IMR-90 (cell line): ENCODE results near the gene MAP7. TPM values are rescaled to one million over a fixed set of nuclear protein-coding genes. Genes with fewer than 3 reads are reported as not detected.

ENCODE experiments used
- ATAC-seq: fragments of 200-7000 bp; cut with Tn5 transposase; 2 replicates; pipeline ENCODE4 v1.9.1; 2020; ENCODE audit warnings: low read depth, mild to moderate bottlenecking, moderate library complexity
- BruUV-seq: library from RNA; stranded (reverse); fragments of 400-500 nt; replicated peaks from 2 replicates; lab custom pipeline; 2021; lab: Mats Ljungman, UMichigan
- CTCF ChIA-PET: fragments of 300-600 bp; formaldehyde crosslinking; extraction: SDS; loops from one replicate; lab custom pipeline; 2021; ENCODE audit warnings: antibody characterized with exemption; lab: Yijun Ruan, JAX
- POLR2A ChIA-PET: fragments of 300-600 bp; sonication (Branson Sonifier 250); formaldehyde crosslinking; loops from one replicate; lab custom pipeline; 2022; ENCODE audit warnings: antibody characterized with exemption; ENCODE audit not compliant: unreplicated experiment; lab: Charles Lee
- DNase-seq: peaks from one replicate; pipeline ENCODE4 v3.0.0; 2013
- H2AFZ ChIP-seq: replicated peaks from 2 replicates; pipeline ENCODE3; 2013; ENCODE audit warnings: low read length, mild to moderate bottlenecking; ENCODE audit not compliant: poor library complexity
- H2AK5ac ChIP-seq: 2 replicates; pipeline ENCODE4 v1.6.1; 2013; ENCODE audit warnings: low read depth, low read length, inconsistent platforms
- H2AK9ac ChIP-seq: replicated peaks from 2 replicates; pipeline ENCODE3; 2013; ENCODE audit warnings: mild to moderate bottlenecking, low read depth, low read length, moderate library complexity; ENCODE audit not compliant: poor library complexity
- H2BK120ac ChIP-seq: 2 replicates; pipeline ENCODE4 v1.6.1; 2013; ENCODE audit warnings: low read depth, low read length, inconsistent platforms
- H2BK15ac ChIP-seq: 3 replicates; pipeline ENCODE4 v1.6.1; 2013; ENCODE audit warnings: low read depth, low read length, inconsistent platforms
- H2BK20ac ChIP-seq: 2 replicates; pipeline ENCODE4 v1.6.1; 2013; ENCODE audit warnings: low read depth, mild to moderate bottlenecking, inconsistent platforms, low read length, moderate library complexity
- H2BK5ac ChIP-seq: 2 replicates; pipeline ENCODE4 v1.6.1; 2013; ENCODE audit warnings: mild to moderate bottlenecking, low read depth, low read length, inconsistent platforms; ENCODE audit not compliant: poor library complexity, severe bottlenecking
- H3K14ac ChIP-seq: replicated peaks from 2 replicates; pipeline ENCODE4 v1.6.1; 2013; ENCODE audit warnings: low read depth, low read length, inconsistent platforms
- H3K18ac ChIP-seq: 2 replicates; pipeline ENCODE4 v1.6.1; 2013; ENCODE audit warnings: low read depth, low read length, control low read depth
- H3K23ac ChIP-seq: 2 replicates; pipeline ENCODE4 v1.6.1; 2013; ENCODE audit warnings: low read depth, low read length, inconsistent platforms
- H3K27ac ChIP-seq: 2 replicates; pipeline ENCODE4 v1.5.1; 2013; ENCODE audit warnings: mild to moderate bottlenecking, control low read depth, low read length; ENCODE audit not compliant: insufficient read depth
- H3K27me3 ChIP-seq: 2 replicates; pipeline ENCODE4 v1.6.1; 2013; ENCODE audit warnings: low read length; ENCODE audit not compliant: control insufficient read depth, insufficient read depth
- H3K36me3 ChIP-seq: 2 replicates; pipeline ENCODE4 v1.6.1; 2013; ENCODE audit warnings: low read length, mixed read lengths; ENCODE audit not compliant: control insufficient read depth, insufficient read depth
- H3K4ac ChIP-seq: 2 replicates; pipeline ENCODE4 v1.6.1; 2013; ENCODE audit warnings: low read depth, low read length, inconsistent platforms
- H3K4me1 ChIP-seq: 2 replicates; pipeline ENCODE4 v1.6.1; 2013; ENCODE audit warnings: low read length, mixed read lengths; ENCODE audit not compliant: control insufficient read depth, insufficient read depth
- H3K4me2 ChIP-seq: 2 replicates; pipeline ENCODE4 v1.6.1; 2013; ENCODE audit warnings: low read depth, mild to moderate bottlenecking, control low read depth, low read length, moderate library complexity
- H3K4me3 ChIP-seq: 2 replicates; pipeline ENCODE4 v1.5.1; 2013; ENCODE audit warnings: low read depth, mild to moderate bottlenecking, control low read depth, low read length, moderate library complexity; ENCODE audit not compliant: insufficient read depth
- H3K56ac ChIP-seq: 2 replicates; pipeline ENCODE4 v1.6.1; 2013; ENCODE audit warnings: low read length, inconsistent platforms; ENCODE audit not compliant: insufficient read depth; ENCODE audit errors: extremely low read depth
- H3K79me1 ChIP-seq, 2 experiments: 2 replicates each; pipeline ENCODE4 v1.6.1; 2013; ENCODE audit warnings: low read length in 2 of 2, inconsistent platforms in 1 of 2, low read depth in 1 of 2
- H3K9ac ChIP-seq: 2 replicates; pipeline ENCODE4 v1.6.1; 2013; ENCODE audit warnings: low read depth, low read length, control low read depth
- H3K9me1 ChIP-seq: 2 replicates; pipeline ENCODE4 v1.6.1; 2013; ENCODE audit warnings: low read length, inconsistent platforms; ENCODE audit not compliant: insufficient read depth
- H3K9me3 ChIP-seq: 2 replicates; pipeline ENCODE4 v1.6.1; 2013; ENCODE audit warnings: low read length; ENCODE audit not compliant: control insufficient read depth, insufficient read depth
- H4K20me1 ChIP-seq: 2 replicates; pipeline ENCODE4 v1.6.1; 2013; ENCODE audit warnings: low read length, inconsistent platforms; ENCODE audit not compliant: insufficient read depth
- H4K5ac ChIP-seq: 2 replicates; pipeline ENCODE4 v1.6.1; 2013; ENCODE audit warnings: mild to moderate bottlenecking, low read depth, low read length, control low read depth
- H4K8ac ChIP-seq, 2 experiments: 2 replicates each; pipeline ENCODE4 v1.6.1; 2013; ENCODE audit warnings: low read depth in 2 of 2, low read length in 2 of 2, control low read depth in 1 of 2, inconsistent platforms in 1 of 2
- H4K91ac ChIP-seq: 2 replicates; pipeline ENCODE4 v1.6.1; 2013; ENCODE audit warnings: low read depth, low read length, inconsistent platforms; ENCODE audit not compliant: insufficient read depth
- BHLHE40 ChIP-seq: fragments of 150-350 bp; IDR thresholded peaks from 2 replicates; pipeline ENCODE4 v1.6.1; 2016; ENCODE audit warnings: mild to moderate bottlenecking, low read depth, low read length
- CEBPB ChIP-seq: IDR thresholded peaks from 2 replicates; pipeline ENCODE4 v1.6.1; 2012; ENCODE audit warnings: low read depth, low read length, improper control_type of control experiment
- ELK1 ChIP-seq: fragments of 150-350 bp; IDR thresholded peaks from 2 replicates; pipeline ENCODE4 v1.6.1; 2016; ENCODE audit warnings: low read depth, mild to moderate bottlenecking, low read length, moderate library complexity, borderline replicate concordance
- FOS ChIP-seq: fragments of 150-350 bp; IDR thresholded peaks from 2 replicates; pipeline ENCODE4 v1.6.1; 2016; ENCODE audit warnings: low read depth, low read length
- MAFK ChIP-seq: IDR thresholded peaks from 2 replicates; pipeline ENCODE4 v1.6.1; 2012; ENCODE audit warnings: low read depth, low read length, improper control_type of control experiment
- MXI1 ChIP-seq: IDR thresholded peaks from 2 replicates; pipeline ENCODE4 v1.6.1; 2012; ENCODE audit warnings: low read depth, mild to moderate bottlenecking, low read length, moderate library complexity, borderline replicate concordance
- NFE2L2 ChIP-seq: fragments of 150-350 bp; IDR thresholded peaks from 2 replicates; pipeline ENCODE4 v1.6.1; 2016; ENCODE audit warnings: low read depth, mild to moderate bottlenecking, low read length
- POLR2A ChIP-seq: IDR thresholded peaks from 2 replicates; pipeline ENCODE4 v1.6.1; 2012; ENCODE audit warnings: mild to moderate bottlenecking, low read depth, low read length
- RAD21 ChIP-seq: IDR thresholded peaks from 2 replicates; pipeline ENCODE4 v1.6.1; 2012; ENCODE audit warnings: low read length, improper control_type of control experiment
- RCOR1 ChIP-seq: IDR thresholded peaks from 2 replicates; pipeline ENCODE4 v1.6.1; 2012; ENCODE audit warnings: mild to moderate bottlenecking, low read length, improper control_type of control experiment; ENCODE audit not compliant: insufficient replicate concordance
- SMC3 ChIP-seq: fragments of 150-350 bp; IDR thresholded peaks from 2 replicates; pipeline ENCODE4 v1.6.1; 2016; ENCODE audit warnings: low read depth, mild to moderate bottlenecking, antibody characterized with exemption, low read length, moderate library complexity
- WGBS, 2 experiments: methylation state at CpG; one replicate each; pipeline versions ENCODE4 v1.1.5 to v1.1.7; 2013; ENCODE audit warnings: missing lambda C conversion rate in 2 of 2; ENCODE audit not compliant: insufficient read length in 1 of 2; ENCODE audit errors: extremely low coverage in 2 of 2; 5-methylcytosine and 5-hydroxymethylcytosine counted together
- dilution Hi-C: fragments of 300-500 bp; cut with HindIII; formaldehyde crosslinking; loops from one replicate; pipeline ENCODE4 v1.14.3; 2018; ENCODE audit warnings: low sequenced_read_pairs; ENCODE audit not compliant: unreplicated experiment
- in situ Hi-C: fragments of 300-500 bp; cut with MboI; formaldehyde crosslinking; loops from 3 replicates; pipeline ENCODE4 v1.14.3; 2019; ENCODE audit warnings: low sequenced_read_pairs, inconsistent platforms, mixed read lengths
- intact Hi-C: fragments of 100-400 bp; cut with micrococcal nuclease; formaldehyde crosslinking; loops from 2 replicates; pipeline ENCODE4 v1.10.0; 2022
- polyA plus RNA-seq, 3 experiments: library from polyadenylated mRNA; depleted of rRNA; stranded (reverse); fragments of >200 nt; gene quantifications; 2 replicates each; pipeline ENCODE4 v1.2.3, GENCODE V29; 2012; ENCODE audit warnings: low replicate concordance in 1 of 3
- total RNA-seq: library from RNA; depleted of rRNA; stranded (reverse); fragments of >200 nt; gene quantifications from 2 replicates; pipeline ENCODE4 v1.2.3, GENCODE V29; 2012

MAP7 gene
- total and polyA plus RNA-seq, 2 of the 4 experiments (the other 2 are of a cell fraction) = 0.19 to 0.36 TPM

GRCh38 chr6:136592930-136593673 lies 42.9 kb upstream of the MAP7 start (continued):
- TF ChIP-seq CEBPB = peak; percentile 79
- no peak for TF ChIP-seq RCOR1
- TF ChIP-seq POLR2A = no peak
- TF ChIP-seq MXI1 = no peak
- TF ChIP-seq MAFK = peak; percentile 78
- no peak for TF ChIP-seq RAD21

GRCh38 chr6:136591617-136592016 lies 41.4 kb upstream of the MAP7 start:
- Histone ChIP-seq H3K14ac (peak overlapping the region; percentile 76; the same call in 1 of the 2 replicates), H2BK120ac (peak overlapping the region; percentile 95), H2BK5ac (peak overlapping the region; percentile 90), H4K5ac (no peak overlapping the region), H3K56ac (no peak overlapping the region), H2AK5ac (peak overlapping the region; percentile 63; the same call in 1 of the 2 replicates), H3K23ac (no peak overlapping the region; the same call in 1 of the 2 replicates), H3K79me1 (peaks cover 4 to 44% of the 10 kb centered on the region in 2 experiments), H3K4me2 (no peak overlapping the region), H3K9me1 (peaks cover 13% of the 10 kb centered on the region), H2AK9ac (no peak overlapping the region), H4K8ac (peak overlapping the region in 1 of 2 experiments; percentile 50; a peak in 1 of 4 replicates), H3K36me3 (peaks cover 19% of the 10 kb centered on the region), H2AFZ (no peak overlapping the region), H3K4me3 (no peak overlapping the region), H3K9me3 (no peaks in the 10 kb centered on the region), H3K27me3 (no peaks in the 10 kb centered on the region), H4K20me1 (no peaks in the 10 kb centered on the region), H2BK20ac (peak overlapping the region; percentile 88; the same call in 1 of the 2 replicates), H2BK15ac (peak overlapping the region; percentile 74; the same call in 1 of the 3 replicates), H3K4ac (peak overlapping the region; percentile 92; the same call in 1 of the 2 replicates), H3K18ac (no peak overlapping the region; the same call in 1 of the 2 replicates), H4K91ac (peak overlapping the region; percentile 53; the same call in 1 of the 2 replicates), H3K4me1 (peaks cover 17% of the 10 kb centered on the region), H3K9ac (no peak overlapping the region), H3K27ac (no peak overlapping the region)
- TF ChIP-seq RAD21 (no peak), BHLHE40 (no peak), MAFK (no peak), ELK1 (no peak), NFE2L2 (no peak), CEBPB (no peak), SMC3 (no peak), FOS (no peak)
- CTCF ChIA-PET = interaction anchor here (1.2 kb wide), 1 partner anchor 201 kb away, joined by 4 read pairs; the partner anchor contains the start of gene MAP3K5
- intact Hi-C loops (no loop called here), dilution Hi-C loops (no loop called here), in situ Hi-C loops (no loop called here)
- POLR2A ChIA-PET = no interaction called here
- WGBS, 2 experiments = 60% methylated on average over 1 of the region's 1 CpG; no CpG with 5 or more reads in 1 of the 2 experiments
- no TSS peak for BruUV-seq
- ATAC-seq (no peak), DNase-seq (no peak)
